Measurements from ENCODE around the gene RAD51B.
A peak's percentile ranks its signal among the peaks of the same experiment; 100 is the strongest.

RAD51B gene

DNA sequence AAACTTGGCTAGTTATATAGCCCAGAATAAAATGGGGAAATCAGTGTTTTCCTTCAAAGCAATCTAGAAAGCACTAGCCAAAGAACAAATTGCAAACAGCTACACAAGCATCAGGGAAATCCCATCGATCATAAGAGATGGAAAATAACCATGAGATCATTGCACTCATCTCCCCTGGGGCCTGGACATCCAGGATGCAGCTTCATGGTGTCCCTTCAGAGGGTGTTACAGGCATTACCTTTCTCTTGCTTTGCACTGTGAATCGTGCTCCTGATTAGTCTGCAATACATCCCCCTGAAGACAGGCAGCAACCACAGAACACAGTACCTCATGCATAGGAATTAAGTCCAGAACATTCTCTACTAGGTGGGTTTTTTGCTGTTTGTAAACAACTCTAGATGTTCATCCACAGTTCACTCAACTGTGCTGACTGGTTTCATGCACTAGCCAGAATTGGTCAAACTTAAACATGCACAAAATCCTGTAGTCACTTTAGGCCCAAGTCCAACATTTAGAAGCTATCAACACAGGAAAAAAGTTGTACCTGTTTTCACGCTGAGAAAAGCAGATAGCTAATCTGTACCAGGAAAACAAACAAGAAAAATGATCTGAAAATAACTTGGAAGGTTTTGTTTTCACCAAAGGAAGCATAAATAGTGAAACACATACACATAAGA, 853.2 kb downstream of the RAD51B start:
- no peak for DNase-seq

DNA sequence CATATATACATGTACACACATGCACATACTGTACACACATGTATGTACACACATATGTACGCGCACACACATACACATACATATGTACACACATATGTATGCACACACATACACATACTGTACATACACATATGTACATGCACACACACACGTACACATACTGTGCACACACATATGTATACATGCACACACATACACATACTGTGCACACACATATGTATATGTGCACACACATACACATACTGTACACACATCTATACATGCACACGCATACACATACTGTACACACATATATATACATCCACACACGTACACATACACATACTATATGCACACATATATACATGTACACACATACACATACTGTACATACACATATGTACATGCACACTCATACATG, 853.9 kb downstream of the RAD51B start:
- DNase-seq = no peak

GRCh38 chr14:68674538-68675232, 855.1 kb downstream of the RAD51B start:
- no peak for DNase-seq

- DNase-seq = no peak
These were observed 855.6 kb downstream of the RAD51B start for GRCh38 chr14:68675233-68675577.

DNA sequence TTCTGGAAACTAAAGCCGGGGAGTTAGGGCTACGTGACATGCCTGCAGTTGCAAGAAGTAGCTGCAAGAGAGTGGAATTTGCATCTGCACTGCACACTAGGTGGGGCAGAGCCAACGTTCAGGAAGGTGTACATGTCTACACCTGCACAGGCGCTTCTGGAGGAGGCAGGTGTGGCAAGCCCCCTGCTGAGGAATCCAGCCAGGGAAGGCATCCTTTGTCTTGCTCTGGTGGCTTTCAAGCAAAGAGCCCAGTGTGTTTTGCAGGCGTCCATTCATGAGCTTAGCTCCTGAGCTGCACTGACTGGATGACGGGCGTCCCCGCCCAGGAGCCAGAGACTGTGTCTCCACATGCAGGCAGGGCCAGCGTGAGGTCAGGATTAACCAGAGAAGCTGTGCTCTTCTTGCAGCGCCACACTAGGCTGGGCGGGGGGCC, 856.9 kb downstream of the RAD51B start:
- peak; percentile 90 for DNase-seq

- no peak for DNase-seq
These were observed 857.9 kb downstream of the RAD51B start for GRCh38 chr14:68677476-68677875.

GRCh38 chr14:68677901-68678300, 858.3 kb downstream of the RAD51B start:
- no peak for DNase-seq

DNA sequence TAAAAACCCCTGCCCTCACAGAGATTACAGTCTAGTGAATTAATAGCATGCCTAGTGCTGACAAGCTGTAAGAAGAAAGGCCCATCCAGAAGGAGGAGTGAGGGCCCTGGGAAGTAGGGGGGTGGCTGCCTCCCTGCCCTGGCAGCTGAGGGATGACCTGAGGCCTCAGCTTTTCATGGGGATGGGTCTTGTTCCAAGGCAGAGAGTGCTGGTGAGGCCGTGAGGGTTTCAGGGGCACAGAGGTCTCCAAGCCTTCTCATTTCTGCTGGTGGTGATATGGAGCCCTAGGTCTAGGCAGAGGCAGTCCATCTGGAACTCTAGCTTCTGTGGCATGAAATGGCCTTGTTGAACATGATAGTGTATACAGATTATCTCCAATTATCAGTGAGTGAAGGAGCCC, 858.9 kb downstream of the RAD51B start:
- DNase-seq = no peak

DNA sequence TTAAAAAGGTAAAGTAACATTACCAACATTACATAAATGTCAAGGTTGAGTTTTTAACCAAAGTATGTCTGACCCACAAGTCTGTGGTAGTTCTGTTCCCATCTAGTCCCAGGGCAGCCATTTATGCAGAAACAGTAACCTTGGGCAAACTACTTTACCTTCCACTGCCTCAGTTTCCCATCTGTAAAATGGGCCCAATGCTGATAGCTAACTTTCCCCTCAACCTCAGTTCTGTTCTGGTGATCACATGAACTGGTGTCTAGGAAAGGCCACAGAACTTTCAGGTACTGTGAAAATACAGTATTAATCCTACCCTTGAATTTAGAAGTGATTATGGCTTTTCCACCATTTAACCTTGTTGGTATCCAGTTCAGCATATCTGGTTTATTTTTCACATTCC, 859.7 kb downstream of the RAD51B start:
- no peak for DNase-seq

GRCh38 chr14:68679746-68680467, 860.3 kb downstream of the RAD51B start:
- DNase-seq = no peak

GRCh38 chr14:68680541-68681051, 861.0 kb downstream of the RAD51B start:
- no peak for DNase-seq

GRCh38 chr14:68681256-68682011, 861.9 kb downstream of the RAD51B start:
- no peak for DNase-seq

DNA sequence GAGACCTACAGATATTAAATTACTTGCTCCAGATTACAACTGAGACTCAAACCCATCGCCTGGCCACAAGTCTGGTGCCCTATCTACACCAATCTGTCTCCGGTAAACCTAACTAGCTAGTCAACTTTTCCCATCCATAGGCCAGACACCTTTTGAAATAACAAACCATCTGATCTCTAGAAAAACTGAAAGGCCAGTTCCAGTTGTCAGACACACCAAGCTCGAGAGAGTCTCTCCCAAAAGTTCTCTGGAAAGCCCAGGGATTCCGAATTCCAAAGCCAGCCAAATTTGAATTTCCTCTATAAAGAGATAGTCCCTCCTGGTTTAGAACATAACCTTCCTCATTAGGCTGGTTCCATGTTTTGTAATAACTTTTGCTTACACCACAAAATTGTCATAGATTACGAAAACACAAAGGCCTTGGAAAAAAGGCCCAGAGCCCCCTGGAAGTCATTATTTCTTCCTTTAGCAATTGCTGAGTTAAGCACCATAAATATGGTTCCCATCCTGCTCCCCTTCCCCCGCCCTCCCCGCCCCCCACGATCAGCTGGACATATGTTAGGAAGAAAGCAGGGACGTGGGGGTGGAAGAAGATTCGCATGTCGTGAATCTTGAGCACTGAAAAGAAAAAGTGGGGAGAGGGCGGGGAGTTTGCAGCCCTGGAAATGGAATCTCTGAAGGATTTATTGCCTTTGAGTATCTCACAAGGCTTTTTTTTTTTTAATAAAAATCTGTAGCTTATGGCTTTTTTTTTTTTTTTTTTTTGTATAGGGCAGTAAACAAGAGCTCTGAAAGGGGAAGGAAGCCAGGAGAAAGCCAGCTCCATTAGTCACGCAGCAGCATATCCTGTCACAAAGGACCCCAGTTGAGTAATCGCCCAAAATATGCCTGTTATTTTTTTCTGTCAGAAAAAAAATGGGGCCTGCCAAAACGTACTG, 862.9 kb downstream of the RAD51B start:
- DNase-seq = no peak

GRCh38 chr14:68683326-68683725, 863.7 kb downstream of the RAD51B start:
- no peak for DNase-seq

DNA sequence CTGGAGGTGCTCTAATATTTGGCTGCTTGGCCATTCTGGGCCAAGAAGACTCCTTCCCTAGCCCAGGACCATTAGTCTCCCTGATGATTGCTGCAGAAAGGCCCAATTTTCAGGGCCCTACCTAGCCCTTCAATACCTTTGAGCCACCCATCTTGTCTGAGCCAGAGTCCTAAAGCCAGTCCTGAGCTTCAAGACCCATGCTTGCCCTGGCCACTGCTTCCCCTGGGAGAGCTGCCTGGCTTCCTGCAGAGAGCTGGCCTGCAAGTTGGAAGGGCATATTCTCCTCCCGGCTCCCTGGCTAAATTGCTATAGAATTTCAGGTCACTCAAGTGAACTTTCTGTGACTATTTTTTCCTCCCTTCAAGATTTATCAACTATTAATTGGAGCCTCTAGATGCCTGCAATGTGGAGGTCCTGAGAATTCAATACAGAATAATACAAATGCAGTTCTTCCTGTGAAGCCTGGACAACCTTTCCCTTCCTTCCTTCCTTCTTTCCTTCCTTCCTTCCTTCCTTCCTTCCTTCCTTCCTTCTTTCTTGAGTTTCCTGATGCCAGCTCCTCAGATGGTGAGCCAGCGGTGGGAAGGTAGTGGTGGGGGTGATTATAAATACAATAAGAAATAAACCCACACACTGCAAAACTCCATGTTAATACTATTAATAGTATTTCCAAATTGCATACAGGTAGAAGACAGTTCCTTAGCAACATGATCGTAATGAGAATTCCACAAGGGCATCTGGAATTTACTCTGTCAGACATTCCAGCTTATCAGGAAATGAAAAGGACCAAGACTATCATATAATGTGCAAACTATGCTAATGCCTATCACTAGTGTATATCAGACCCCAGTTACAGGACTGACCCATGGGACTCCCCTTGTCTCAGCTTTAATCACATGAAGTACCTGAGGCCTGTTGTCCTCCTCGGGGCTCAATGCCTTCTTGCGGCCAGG, 865.2 kb downstream of the RAD51B start:
- DNase-seq = no peak

GRCh38 chr14:68685419-68686204, 866.0 kb downstream of the RAD51B start:
- DNase-seq = no peak

DNA sequence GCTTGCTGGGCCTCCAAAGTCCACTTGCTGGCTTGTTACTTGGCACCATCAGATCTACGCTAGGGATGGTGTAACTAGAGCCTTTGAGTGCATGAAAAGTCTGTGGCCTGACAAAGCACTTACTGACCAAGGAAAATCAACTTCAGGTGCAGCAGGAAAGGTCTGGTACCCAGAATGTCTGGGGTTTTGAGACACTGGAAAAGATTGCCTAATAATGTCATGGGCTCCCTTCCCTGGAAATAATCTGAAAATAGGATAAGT, 866.6 kb downstream of the RAD51B start:
- DNase-seq = no peak

DNA sequence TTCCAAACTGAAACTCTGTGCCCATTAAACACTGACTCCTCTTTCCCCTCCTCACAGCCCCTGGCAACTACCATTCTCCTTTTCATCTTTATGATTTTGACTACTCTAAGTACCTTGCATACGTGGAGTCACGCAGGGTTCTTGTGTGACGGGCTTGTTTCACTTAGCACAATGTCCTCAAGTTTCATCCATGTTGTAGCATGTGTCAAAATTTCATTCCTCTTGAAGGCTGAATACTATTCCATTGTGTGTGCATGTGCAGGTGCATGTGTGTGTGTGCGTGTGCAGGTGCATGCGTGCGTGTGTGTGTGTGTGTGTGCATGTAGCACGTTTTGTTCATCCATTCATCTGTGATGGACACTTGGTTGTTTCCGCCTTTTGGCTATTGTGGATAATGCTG, 867.1 kb downstream of the RAD51B start:
- DNase-seq = no peak

GRCh38 chr14:68687746-68688145, 868.2 kb downstream of the RAD51B start:
- DNase-seq = no peak

DNA sequence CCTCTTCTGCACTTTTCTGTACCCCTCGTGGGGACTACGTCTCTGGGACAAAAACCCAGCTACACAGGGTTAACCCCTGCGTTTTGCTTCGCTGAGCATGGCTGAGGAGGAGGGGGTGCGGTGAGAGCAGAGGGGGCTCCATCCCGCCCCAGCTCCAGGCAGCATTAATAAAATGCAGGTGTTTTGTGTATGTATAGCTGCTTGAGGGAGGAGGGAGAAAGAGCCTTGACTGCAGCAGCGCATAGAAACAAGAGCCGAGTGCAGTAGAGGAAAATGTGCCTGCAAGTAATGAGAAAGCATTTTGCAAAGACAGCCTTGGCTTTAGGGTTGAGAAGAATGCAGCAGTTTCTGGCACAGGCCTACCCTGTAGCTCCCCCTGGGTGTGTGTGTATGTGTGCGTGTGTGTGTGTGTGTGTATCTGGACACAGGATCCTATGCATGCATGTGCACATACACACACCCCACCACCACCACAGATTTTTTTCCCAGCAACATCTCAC, 869.3 kb downstream of the RAD51B start:
- no peak for DNase-seq

All from NCI-H2107 (cell line).